ENCODE results near the gene CLDN3. TPM values are rescaled to one million over a fixed set of nuclear protein-coding genes. Genes with fewer than 3 reads are reported as not detected.

CLDN3 gene
- total RNA-seq, 5 donors from 2014 or later (not counting 1 experiment from before 2014, with no cell fraction given) = 0.26 to 0.50 TPM; not detected in 3

Other genes with a start within 250 kb of the CLDN3 start
- 10 to 100 TPM; 57.1 to 64.5 (median 63.0) TPM for gene BAZ1B, start 248.0 kb downstream of the CLDN3 start, total RNA-seq
- gene BCL7B, start 212.6 kb downstream of the CLDN3 start, total RNA-seq = 100 to 1,000 TPM in 2 of 5 donors, 10 to 100 TPM in 3; 56.3 to 106 (median 63.8) TPM
- 10 to 100 TPM; 14.8 to 38.5 (median 31.6) TPM for gene TBL2, start 191.7 kb downstream of the CLDN3 start, total RNA-seq
- gene MLXIPL, start 145.7 kb downstream of the CLDN3 start, total RNA-seq = under 1 TPM in 3 of 5 donors, not detected in 2; 0.30 to 0.95 (median 0.58) TPM
- gene VPS37D, start 102.4 kb downstream of the CLDN3 start, total RNA-seq = 1 to 10 TPM in 1 of 5 donors, under 1 TPM in 4; 0.36 to 1.1 (median 0.57) TPM
- gene DNAJC30, start 86.8 kb downstream of the CLDN3 start, total RNA-seq = 10 to 100 TPM in 4 of 5 donors, 1 to 10 TPM in 1; 9.1 to 16.4 (median 14.7) TPM
- 10 to 100 TPM; 66.9 to 90.0 (median 71.2) TPM for gene BUD23, start 86.7 kb downstream of the CLDN3 start, total RNA-seq
- 10 to 100 TPM in 4 of 5 donors, 1 to 10 TPM in 1; 7.7 to 18.1 (median 13.0) TPM for gene STX1A, start 50.6 kb downstream of the CLDN3 start, total RNA-seq
- 10 to 100 TPM; 14.5 to 24.3 (median 18.8) TPM for gene ABHD11, start 31.5 kb downstream of the CLDN3 start, total RNA-seq
- gene CLDN4, start 60.7 kb upstream of the CLDN3 start, total RNA-seq = 1 to 10 TPM in 1 of 5 donors, under 1 TPM in 2, not detected in 2; 0.53 to 1.3 (median 0.79) TPM
- gene METTL27, start 72.2 kb upstream of the CLDN3 start, total RNA-seq = 1 to 10 TPM in 4 of 5 donors, under 1 TPM in 1; 0.45 to 7.2 (median 1.8) TPM
- not detected for gene TMEM270, start 90.9 kb upstream of the CLDN3 start, total RNA-seq

Measured in T-cell (primary cell).